VCaP (cell line): ENCODE data around the gene PEAK1.

Experiments used
- H3K27ac ChIP-seq: fragments of 450-650 bp; 2 replicates; pipeline ENCODE4 v1.5.1; 2017
- CTCF ChIP-seq: fragments of 450-650 bp; conservative IDR thresholded peaks from 2 replicates; pipeline ENCODE4 v1.5.1; 2017; ENCODE audit warnings: mild to moderate bottlenecking, moderate library complexity

Gene PEAK1

GRCh38 chr15:77446840-77447390 lies 27.0 kb upstream of the PEAK1 start:
- no peak for TF ChIP-seq CTCF
- H3K27ac ChIP-seq = no peak overlapping the region

GRCh38 chr15:77440378-77440999 lies 20.6 kb upstream of the PEAK1 start:
- TF ChIP-seq CTCF = no peak
- H3K27ac ChIP-seq = no peak overlapping the region

- no peak for TF ChIP-seq CTCF
- H3K27ac ChIP-seq = no peak overlapping the region
These were observed 17.4 kb upstream of the PEAK1 start for GRCh38 chr15:77437264-77437663.

GRCh38 chr15:77436822-77437221 lies 16.9 kb upstream of the PEAK1 start:
- no peak for TF ChIP-seq CTCF
- no peak overlapping the region for H3K27ac ChIP-seq

GRCh38 chr15:77430652-77431051 lies 10.7 kb upstream of the PEAK1 start:
- TF ChIP-seq CTCF = no peak
- H3K27ac ChIP-seq = no peak overlapping the region

GRCh38 chr15:77430213-77430612 lies 10.3 kb upstream of the PEAK1 start:
- TF ChIP-seq CTCF = no peak
- no peak overlapping the region for H3K27ac ChIP-seq

- no peak for TF ChIP-seq CTCF
- no peak overlapping the region for H3K27ac ChIP-seq
These were observed 7.0 kb upstream of the PEAK1 start for GRCh38 chr15:77426871-77427270.
